ENCODE data around the gene JAKMIP2.

JAKMIP2 gene

DNA sequence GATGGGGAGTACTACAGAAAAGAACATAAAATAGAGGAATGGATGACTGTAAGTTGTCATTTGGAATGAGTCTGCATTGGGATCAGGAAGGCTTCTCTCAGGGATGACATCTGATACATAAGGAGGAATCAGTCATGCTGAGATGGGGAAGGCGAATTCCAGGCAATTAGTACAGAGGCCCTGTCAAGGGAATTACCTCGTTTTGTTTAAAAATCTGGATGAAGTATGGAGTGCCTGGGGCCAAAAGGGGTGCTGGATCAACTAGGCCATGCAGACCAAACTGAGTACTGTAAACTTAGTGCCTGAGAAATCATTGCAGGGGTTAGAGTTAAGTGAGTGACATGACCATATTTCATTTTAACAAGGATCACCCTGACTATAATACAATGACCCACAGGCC lies 30.5 kb downstream of the JAKMIP2 start (continued):
- TF ChIP-seq ZNF664 (tag by site-specific recombination; IDR thresholded peaks at IDR 0.05) (no peak), GLIS2 (tag by site-specific recombination; IDR thresholded peaks at IDR 0.05) (no peak), ZNF280D (tag by site-specific recombination; IDR thresholded peaks at IDR 0.05) (no peak), ATF2 (tag by site-specific recombination; IDR thresholded peaks at IDR 0.05; ENCODE audit: low read depth) (no peak), ZBTB7A (tag by site-specific recombination; IDR thresholded peaks at IDR 0.05; ENCODE audit: low read depth) (no peak), ZNF626 (tag by site-specific recombination; IDR thresholded peaks at IDR 0.05) (no peak), BCL11B (tag by site-specific recombination; IDR thresholded peaks at IDR 0.05; ENCODE audit: low read depth) (no peak), ZFP41 (tag by site-specific recombination; IDR thresholded peaks at IDR 0.05; ENCODE audit: borderline replicate concordance) (no peak), ZBTB44 (tag by site-specific recombination; IDR thresholded peaks at IDR 0.05) (peak; percentile 43; the same call in 1 of the 2 replicates), ZNF214 (tag by site-specific recombination; IDR thresholded peaks at IDR 0.05; ENCODE audit: borderline replicate concordance) (no peak), KLF8 (tag by site-specific recombination; IDR thresholded peaks at IDR 0.05) (no peak), ZNF548 (tag by site-specific recombination; IDR thresholded peaks at IDR 0.05) (no peak), ZNF549 (tag by site-specific recombination; IDR thresholded peaks at IDR 0.05) (no peak), ZNF221 (tag by site-specific recombination; IDR thresholded peaks at IDR 0.05; ENCODE audit: borderline replicate concordance) (no peak), ZNF19 (tag by site-specific recombination; IDR thresholded peaks at IDR 0.05; ENCODE audit: low read depth) (no peak), ZNF585B (tag by site-specific recombination; IDR thresholded peaks at IDR 0.05) (no peak), ZNF768 (tag by site-specific recombination; IDR thresholded peaks at IDR 0.05) (no peak), ZNF362 (tag by site-specific recombination; IDR thresholded peaks at IDR 0.05) (no peak), ZFHX2 (tag by site-specific recombination; conservative IDR thresholded peaks at IDR 0.05) (no peak), TCF7L2 (IDR thresholded peaks at IDR 0.05; ENCODE audit: borderline replicate concordance, low read depth, low read length) (no peak), ZNF473 (tag by site-specific recombination; IDR thresholded peaks at IDR 0.05) (no peak), ZNF302 (tag by site-specific recombination; IDR thresholded peaks at IDR 0.05; ENCODE audit: low read depth) (no peak), ZNF561 (tag by site-specific recombination; IDR thresholded peaks at IDR 0.05; ENCODE audit: borderline replicate concordance) (0 out of 2 replicates have a peak, but pooled peaks have one; percentile 39), ZNF311 (tag by site-specific recombination; IDR thresholded peaks at IDR 0.05; ENCODE audit: borderline replicate concordance) (no peak)
- TF ChIP-seq, protein P1, sequence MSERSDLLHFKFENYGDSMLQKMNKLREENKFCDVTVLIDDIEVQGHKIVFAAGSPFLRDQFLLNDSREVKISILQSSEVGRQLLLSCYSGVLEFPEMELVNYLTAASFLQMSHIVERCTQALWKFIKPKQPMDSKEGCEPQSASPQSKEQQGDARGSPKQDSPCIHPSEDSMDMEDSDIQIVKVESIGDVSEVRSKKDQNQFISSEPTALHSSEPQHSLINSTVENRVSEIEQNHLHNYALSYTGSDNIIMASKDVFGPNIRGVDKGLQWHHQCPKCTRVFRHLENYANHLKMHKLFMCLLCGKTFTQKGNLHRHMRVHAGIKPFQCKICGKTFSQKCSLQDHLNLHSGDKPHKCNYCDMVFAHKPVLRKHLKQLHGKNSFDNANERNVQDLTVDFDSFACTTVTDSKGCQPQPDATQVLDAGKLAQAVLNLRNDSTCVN (tag by site-specific recombination; optimal IDR thresholded peaks at IDR 0.05), result no peak
- TF ChIP-seq, protein P2, sequence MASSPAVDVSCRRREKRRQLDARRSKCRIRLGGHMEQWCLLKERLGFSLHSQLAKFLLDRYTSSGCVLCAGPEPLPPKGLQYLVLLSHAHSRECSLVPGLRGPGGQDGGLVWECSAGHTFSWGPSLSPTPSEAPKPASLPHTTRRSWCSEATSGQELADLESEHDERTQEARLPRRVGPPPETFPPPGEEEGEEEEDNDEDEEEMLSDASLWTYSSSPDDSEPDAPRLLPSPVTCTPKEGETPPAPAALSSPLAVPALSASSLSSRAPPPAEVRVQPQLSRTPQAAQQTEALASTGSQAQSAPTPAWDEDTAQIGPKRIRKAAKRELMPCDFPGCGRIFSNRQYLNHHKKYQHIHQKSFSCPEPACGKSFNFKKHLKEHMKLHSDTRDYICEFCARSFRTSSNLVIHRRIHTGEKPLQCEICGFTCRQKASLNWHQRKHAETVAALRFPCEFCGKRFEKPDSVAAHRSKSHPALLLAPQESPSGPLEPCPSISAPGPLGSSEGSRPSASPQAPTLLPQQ (tag by site-specific recombination; IDR thresholded peaks at IDR 0.05), result 0 out of 2 replicates have a peak, but pooled peaks have one; percentile 22
